Esophagus (tissue), 2 donors: Measurements from ENCODE around the gene AJAP1. TPM values are rescaled to one million over a fixed set of nuclear protein-coding genes. Genes with fewer than 3 reads are reported as not detected.

Source experiments
- H3K27ac ChIP-seq, 2 donors: one replicate each; pipeline ENCODE4 v1.5.1; 2013; ENCODE audit warnings: low read depth in 2 of 2, mild to moderate bottlenecking in 2 of 2, inconsistent platforms in 1 of 2, low read length in 1 of 2, moderate library complexity in 1 of 2
- H3K27me3 ChIP-seq, 2 donors: one replicate each; pipeline ENCODE4 v1.6.1; 2013; ENCODE audit warnings: low read length in 2 of 2, control low read depth in 1 of 2, mild to moderate bottlenecking in 1 of 2; ENCODE audit not compliant: insufficient read depth in 2 of 2, control insufficient read depth in 1 of 2
- H3K36me3 ChIP-seq, 2 donors: one replicate each; pipeline ENCODE4 v1.6.1; 2013; ENCODE audit warnings: low read length in 1 of 2; ENCODE audit not compliant: control insufficient read depth in 2 of 2, insufficient read depth in 2 of 2
- H3K4me1 ChIP-seq, 2 donors: one replicate each; pipeline ENCODE4 v1.6.1; 2013; ENCODE audit warnings: low read length in 1 of 2; ENCODE audit not compliant: control insufficient read depth in 2 of 2, insufficient read depth in 2 of 2
- H3K4me3 ChIP-seq, 2 donors: one replicate each; pipeline ENCODE4 v1.5.1; 2013; ENCODE audit warnings: low read length in 2 of 2, mild to moderate bottlenecking in 2 of 2, low read depth in 1 of 2, moderate library complexity in 1 of 2
- H3K9me3 ChIP-seq, 2 donors: one replicate each; pipeline ENCODE4 v1.6.1; 2013; ENCODE audit warnings: mild to moderate bottlenecking in 2 of 2, low read depth in 1 of 2, low read length in 1 of 2, moderate library complexity in 1 of 2; ENCODE audit not compliant: control insufficient read depth in 2 of 2, insufficient read depth in 1 of 2
- WGBS, 2 donors: extraction: QIAGEN DNeasy Blood & Tissue Kit; methylation state at CpG; one replicate each; pipeline ENCODE4 v1.1.7; 2013; 5-methylcytosine and 5-hydroxymethylcytosine counted together
- polyA plus RNA-seq, 2 donors: library from polyadenylated mRNA; stranded (reverse); fragments of 200-250 nt; gene quantifications; one replicate each; pipeline ENCODE4 v1.2.3, GENCODE V29; 2013
- donor health status: healthy with polysubstance abuse.
- donor health status: Bipolar disorder and iron deficiency.

The AJAP1 gene
- polyA plus RNA-seq, 2 donors = 0.10 to 0.12 TPM

DNA sequence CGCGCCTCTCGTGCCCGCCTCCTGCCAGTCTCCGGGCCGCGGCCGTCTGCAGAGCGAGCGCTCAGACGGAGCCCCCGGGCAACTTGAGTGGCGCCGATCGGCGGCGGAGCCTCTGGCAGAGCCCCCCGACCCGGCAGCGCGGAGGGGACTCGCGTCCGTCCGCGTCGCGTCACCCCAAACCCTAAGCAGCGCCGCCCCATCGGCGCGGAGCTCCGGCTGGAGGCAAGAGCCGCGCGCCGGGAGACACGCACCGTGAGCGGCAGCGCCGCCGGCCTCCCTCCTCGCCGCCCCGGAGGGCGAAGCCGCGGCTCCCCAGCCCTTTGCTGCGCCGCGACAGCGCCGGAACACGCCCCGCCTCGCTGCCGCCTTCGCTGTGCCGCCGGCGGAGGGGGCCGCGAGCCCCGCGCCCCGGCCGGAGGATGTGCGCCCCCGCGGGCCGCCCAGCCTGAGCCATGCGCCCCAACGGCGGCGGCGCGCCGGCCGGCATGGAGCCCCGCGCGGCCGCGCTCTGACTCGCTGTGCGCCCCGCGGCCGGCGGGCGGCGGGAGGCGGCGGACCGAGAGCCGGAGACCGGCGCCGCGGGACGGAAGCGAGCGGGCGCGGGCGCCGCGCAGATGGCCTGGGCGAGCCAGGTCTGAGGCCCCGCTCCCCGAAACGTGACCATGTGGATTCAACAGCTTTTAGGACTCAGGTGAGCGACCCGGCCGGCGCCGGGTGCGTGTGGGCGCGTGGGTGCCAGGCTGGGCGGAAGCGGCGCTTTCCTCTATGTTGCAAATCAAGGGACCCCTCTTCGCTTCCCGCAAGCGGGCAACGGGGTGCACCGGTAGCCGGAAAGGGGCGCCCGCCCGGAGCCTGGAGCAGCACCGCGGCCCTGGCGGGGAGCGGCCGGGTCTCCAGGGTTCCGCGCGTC is 610 bp downstream of the AJAP1 start:
- H3K36me3 ChIP-seq = no peaks in the 10 kb centered on the region
- H3K27me3 ChIP-seq = peaks cover 14 to 40% of the 10 kb centered on the region in 2 donors
- WGBS, 2 donors = 2% methylated on average over 83 to 142 of the region's 142 CpGs
- H3K9me3 ChIP-seq = no peaks in the 10 kb centered on the region
- peaks cover 3 to 5% of the 10 kb centered on the region in 2 donors for H3K4me1 ChIP-seq
- no peak overlapping the region for H3K27ac ChIP-seq
- H3K4me3 ChIP-seq = peak overlapping the region in 1 of 2 donors; percentile 7

DNA sequence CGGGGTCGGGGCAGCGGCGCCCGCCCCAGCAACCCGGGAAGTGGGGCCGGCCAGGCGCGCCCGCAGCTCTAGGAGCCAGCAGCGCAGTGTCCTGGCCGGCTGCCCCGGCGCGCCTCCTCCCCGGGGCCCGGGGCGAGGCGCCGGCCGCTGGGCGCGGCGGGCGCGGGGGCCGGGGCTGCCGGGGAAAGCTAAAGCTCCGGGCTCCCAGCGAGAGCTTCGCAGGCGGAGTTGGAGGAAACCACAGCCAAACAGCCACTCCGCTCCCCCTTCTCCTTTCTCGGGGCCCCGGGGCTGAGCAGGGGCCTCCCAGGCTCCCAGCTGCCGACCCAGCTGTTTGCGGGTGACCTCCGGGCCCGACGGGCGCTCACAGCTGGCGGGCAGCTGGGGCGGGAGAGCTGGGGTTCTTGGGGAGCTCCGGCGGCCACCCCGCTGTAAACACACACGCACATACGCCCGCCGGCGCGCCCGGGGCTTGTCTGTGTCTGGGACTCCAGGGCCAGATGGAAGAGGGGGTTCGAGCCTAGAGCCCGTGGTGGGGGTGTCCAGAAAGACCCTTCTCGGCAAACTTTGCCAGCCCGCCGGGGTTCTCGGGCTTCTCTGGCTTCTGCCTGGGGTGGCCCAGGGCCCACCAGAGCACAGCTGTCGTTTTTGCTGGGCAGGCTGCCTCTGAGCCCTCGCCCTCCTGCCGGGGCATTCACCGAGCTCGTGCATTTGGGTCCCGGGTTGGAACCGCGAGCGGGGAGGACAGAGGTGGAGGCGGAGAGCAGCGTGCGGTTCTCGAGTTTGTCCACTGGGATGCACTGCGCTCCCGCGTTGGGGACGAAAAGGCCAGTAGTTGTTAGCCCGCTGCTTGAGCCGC is 1.5 kb downstream of the AJAP1 start:
- WGBS, 2 donors = 1% methylated on average over 61 to 78 of the region's 78 CpGs
- Histone ChIP-seq H3K27ac (no peak overlapping the region), H3K9me3 (no peaks in the 10 kb centered on the region), H3K4me3 (peak overlapping the region in 1 of 2 donors; percentile 7), H3K36me3 (no peaks in the 10 kb centered on the region), H3K27me3 (peaks cover 14 to 40% of the 10 kb centered on the region in 2 donors), H3K4me1 (peaks cover 3 to 5% of the 10 kb centered on the region in 2 donors)

- peaks cover 14 to 40% of the 10 kb centered on the region in 2 donors for H3K27me3 ChIP-seq
- 15 to 19% methylated on average over 17 of the region's 17 CpGs for WGBS, 2 donors
- no peak overlapping the region for H3K27ac ChIP-seq
- peaks cover 3 to 5% of the 10 kb centered on the region in 2 donors for H3K4me1 ChIP-seq
- H3K36me3 ChIP-seq = no peaks in the 10 kb centered on the region
- no peaks in the 10 kb centered on the region for H3K9me3 ChIP-seq
- H3K4me3 ChIP-seq = no peak overlapping the region
Measured at GRCh38 chr1:4656533-4657140, 2.2 kb downstream of the AJAP1 start.

DNA sequence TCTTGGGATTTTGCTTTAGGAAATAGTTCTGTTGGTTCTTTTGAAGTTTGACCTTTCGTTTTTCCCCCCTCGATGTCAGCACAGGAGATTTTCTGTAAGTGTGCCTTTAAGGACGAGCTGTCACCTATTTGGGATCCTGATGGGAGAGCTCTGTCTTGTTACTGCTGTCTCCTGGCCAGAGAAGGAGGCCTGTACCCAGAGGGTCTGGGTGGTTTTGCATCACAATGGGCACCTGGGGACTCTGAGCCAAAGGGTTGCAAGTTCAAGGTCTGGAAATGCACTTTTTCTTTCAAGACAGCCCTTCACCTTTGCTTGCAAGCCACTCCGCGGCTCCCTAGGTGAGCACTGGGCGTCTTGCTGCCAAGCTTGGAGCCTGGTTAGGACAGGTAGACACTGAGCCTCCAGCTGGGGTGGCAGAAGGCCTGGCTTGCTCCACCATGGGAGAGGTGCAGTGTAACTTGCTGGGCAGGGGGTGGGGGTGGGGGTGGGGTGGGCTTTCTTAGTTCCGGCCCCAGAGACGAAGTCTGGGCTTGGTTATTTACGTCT is 2.9 kb downstream of the AJAP1 start:
- Histone ChIP-seq H3K36me3 (no peaks in the 10 kb centered on the region), H3K4me3 (no peak overlapping the region), H3K9me3 (no peaks in the 10 kb centered on the region), H3K27me3 (peaks cover 14 to 40% of the 10 kb centered on the region in 2 donors), H3K27ac (no peak overlapping the region), H3K4me1 (peaks cover 3 to 5% of the 10 kb centered on the region in 2 donors)
- WGBS, 2 donors = 29 to 41% methylated on average over 9 of the region's 9 CpGs

- Histone ChIP-seq H3K27me3 (peaks cover 14 to 37% of the 10 kb centered on the region in 2 donors), H3K27ac (no peak overlapping the region), H3K4me1 (peaks cover 0 to 5% of the 10 kb centered on the region in 2 donors), H3K9me3 (no peaks in the 10 kb centered on the region), H3K4me3 (no peak overlapping the region), H3K36me3 (no peaks in the 10 kb centered on the region)
- WGBS, 2 donors = 43 to 45% methylated on average over 24 of the region's 24 CpGs
Measured at GRCh38 chr1:4657960-4658541, 3.6 kb downstream of the AJAP1 start.

GRCh38 chr1:4658643-4659628 is 4.5 kb downstream of the AJAP1 start:
- H3K4me3 ChIP-seq = no peak overlapping the region
- H3K9me3 ChIP-seq = no peaks in the 10 kb centered on the region
- peaks cover 8 to 29% of the 10 kb centered on the region in 2 donors for H3K27me3 ChIP-seq
- H3K4me1 ChIP-seq = peaks cover 0 to 5% of the 10 kb centered on the region in 2 donors
- no peak overlapping the region for H3K27ac ChIP-seq
- WGBS, 2 donors = 30 to 32% methylated on average over 16 of the region's 16 CpGs
- H3K36me3 ChIP-seq = no peaks in the 10 kb centered on the region

- H3K4me3 ChIP-seq = no peak overlapping the region
- no peaks in the 10 kb centered on the region for H3K36me3 ChIP-seq
- no peaks in the 10 kb centered on the region for H3K4me1 ChIP-seq
- WGBS, 2 donors = 66 to 73% methylated on average over 4 of the region's 4 CpGs
- no peaks in the 10 kb centered on the region for H3K9me3 ChIP-seq
- H3K27ac ChIP-seq = no peak overlapping the region
- H3K27me3 ChIP-seq = peaks cover 3 to 14% of the 10 kb centered on the region in 2 donors
Measured at GRCh38 chr1:4660917-4661594, 6.6 kb downstream of the AJAP1 start.

DNA sequence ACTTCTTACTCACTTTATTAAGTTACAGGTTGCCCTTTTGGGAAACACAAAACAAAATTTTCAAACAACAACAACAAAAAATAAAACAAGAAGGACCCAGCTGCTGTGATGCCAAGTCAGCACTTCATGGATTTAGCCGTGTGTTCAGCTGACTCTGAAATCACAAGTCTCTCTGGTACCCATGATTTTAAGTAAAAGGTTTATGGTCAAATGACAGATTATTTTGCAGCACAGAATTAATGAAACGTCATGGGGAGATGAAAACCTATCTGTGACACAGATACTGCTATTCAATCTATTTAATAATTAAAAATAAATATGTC is 7.1 kb downstream of the AJAP1 start:
- H3K36me3 ChIP-seq = no peaks in the 10 kb centered on the region
- WGBS, 2 donors = 75 to 78% methylated on average over 2 of the region's 2 CpGs
- H3K9me3 ChIP-seq = no peaks in the 10 kb centered on the region
- H3K4me1 ChIP-seq = no peaks in the 10 kb centered on the region
- H3K4me3 ChIP-seq = no peak overlapping the region
- peaks cover 3 to 13% of the 10 kb centered on the region in 2 donors for H3K27me3 ChIP-seq
- no peak overlapping the region for H3K27ac ChIP-seq
